Skin of body (tissue), 2 donors: ENCODE measurements around the gene ITGB6. TPM values are rescaled to one million over a fixed set of nuclear protein-coding genes. Genes with fewer than 3 reads are reported as not detected.
A peak's percentile ranks its signal among the peaks of the same experiment; 100 is the strongest.
"Not testable (repeated sequence)": the region's sequence is repeated elsewhere in the genome, so short reads cannot be mapped to it uniquely, and the experiment has no call there.

ENCODE experiments used
- DNase-seq: peaks from one replicate; lab custom pipeline; 2025; lab: John Stamatoyannopoulos, UW
- total RNA-seq: library from RNA; depleted of rRNA; stranded (reverse); fragments of >200 nt; gene quantifications from one replicate; pipeline ENCODE4 v1.2.3, GENCODE V29; 2014

Gene ITGB6
- total RNA-seq, 1 donor from 2014 or later = 11.6 TPM

DNA sequence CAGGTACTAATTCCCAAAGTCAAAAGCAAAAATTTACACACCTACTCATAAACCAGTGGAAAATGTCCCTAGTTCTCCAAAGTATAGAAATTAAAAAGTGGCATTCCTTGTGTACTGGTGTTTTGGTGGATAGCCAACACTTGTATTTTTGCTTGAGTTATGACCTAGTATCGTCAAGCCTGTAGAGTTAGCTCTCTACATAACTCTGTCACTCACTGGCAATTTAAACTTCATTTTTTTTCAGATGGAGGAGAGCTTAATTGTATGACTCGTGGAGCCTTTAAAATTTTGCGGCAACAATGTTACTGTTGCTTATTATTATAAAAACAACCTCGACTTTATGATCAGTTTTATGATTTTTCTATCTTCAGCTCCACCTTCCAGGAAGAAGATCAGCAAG, 58.7 kb downstream of the ITGB6 start:
- DNase-seq = no peak

- no peak for DNase-seq
Observed at GRCh38 chr2:160140471-160140870, 59.6 kb downstream of the ITGB6 start.

- no peak for DNase-seq
Observed at GRCh38 chr2:160139991-160140390, 60.1 kb downstream of the ITGB6 start.

- no peak for DNase-seq
Observed at GRCh38 chr2:160139350-160139749, 60.7 kb downstream of the ITGB6 start.

DNA sequence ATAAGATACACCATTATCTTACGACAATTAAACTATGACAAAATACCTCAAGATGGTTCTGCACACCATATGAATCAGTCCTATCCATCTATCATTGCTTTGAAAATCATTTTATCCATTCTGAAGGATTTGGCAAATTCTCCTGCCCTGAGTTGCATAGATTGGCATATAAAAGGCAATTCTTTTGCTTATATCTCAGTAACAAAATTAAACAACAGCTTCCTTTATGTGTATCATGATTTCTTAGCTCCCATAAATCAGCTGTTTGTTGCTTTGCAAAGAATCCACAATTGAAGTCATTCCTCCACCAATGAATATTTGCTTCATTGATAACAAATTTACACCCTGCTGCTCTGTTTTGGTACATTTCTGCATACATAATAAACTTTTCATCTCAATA, 61.7 kb downstream of the ITGB6 start:
- DNase-seq = no peak

- DNase-seq = no peak
Observed at GRCh38 chr2:160137464-160137863, 62.6 kb downstream of the ITGB6 start.

DNA sequence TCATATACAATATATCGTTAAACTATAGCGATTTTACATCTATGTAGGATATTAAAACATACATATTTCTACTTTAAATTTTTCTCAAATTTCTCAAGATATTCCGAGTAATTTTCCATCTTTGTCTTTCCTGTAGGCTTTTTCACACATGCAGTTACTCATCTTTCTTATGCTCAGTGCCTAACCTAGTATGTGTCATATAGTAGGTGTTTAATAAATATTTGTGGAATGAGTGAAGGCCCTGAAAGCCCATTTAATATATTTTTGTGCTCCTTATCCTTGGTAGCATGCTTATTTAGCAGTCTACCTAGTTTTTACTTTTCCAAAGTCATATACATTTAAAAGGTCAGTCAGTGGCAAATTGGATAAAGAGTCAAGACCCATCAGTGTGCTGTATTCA, 67.3 kb downstream of the ITGB6 start:
- DNase-seq = no peak

DNA sequence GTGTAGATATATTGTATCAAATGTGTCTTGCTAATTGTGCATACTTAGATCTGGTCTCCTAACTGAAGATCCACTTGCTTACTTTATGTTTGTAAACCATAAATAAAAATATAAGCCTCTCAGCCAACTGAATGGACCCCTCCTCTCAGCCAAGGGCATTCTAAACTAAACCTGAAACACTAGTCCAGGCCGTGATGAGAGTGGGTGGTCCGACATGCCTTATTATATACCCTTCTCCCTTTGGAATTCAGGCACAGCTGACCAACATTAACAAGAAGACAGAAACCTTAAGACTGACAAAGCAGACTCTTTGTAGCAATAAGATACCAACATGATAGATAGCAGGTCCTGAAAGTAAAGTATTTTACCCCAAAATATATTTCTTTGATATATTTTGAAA, 73.3 kb downstream of the ITGB6 start:
- no peak for DNase-seq

GRCh38 chr2:160126315-160126714, 73.8 kb downstream of the ITGB6 start:
- no peak for DNase-seq

- no peak for DNase-seq
Observed at GRCh38 chr2:160125828-160126227, 74.2 kb downstream of the ITGB6 start.

DNA sequence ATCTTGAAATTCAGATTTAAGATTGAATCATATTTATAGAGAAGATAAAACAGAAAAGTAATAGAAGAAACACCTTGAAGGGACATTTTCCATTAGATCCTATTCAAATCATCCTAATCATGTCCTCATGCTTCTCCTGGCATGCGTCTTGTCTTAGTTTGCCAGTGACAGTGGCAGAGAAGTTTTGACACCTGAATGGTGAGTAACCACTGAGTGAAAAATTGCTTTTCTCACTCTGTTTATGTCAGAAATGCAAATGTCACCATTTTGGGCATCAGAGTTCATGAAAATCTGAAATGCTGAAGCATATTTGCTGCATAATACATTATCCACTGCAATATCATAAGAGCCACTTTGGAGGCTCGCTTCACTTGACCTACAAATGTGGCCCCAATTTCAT, 74.7 kb downstream of the ITGB6 start:
- DNase-seq = no peak

DNA sequence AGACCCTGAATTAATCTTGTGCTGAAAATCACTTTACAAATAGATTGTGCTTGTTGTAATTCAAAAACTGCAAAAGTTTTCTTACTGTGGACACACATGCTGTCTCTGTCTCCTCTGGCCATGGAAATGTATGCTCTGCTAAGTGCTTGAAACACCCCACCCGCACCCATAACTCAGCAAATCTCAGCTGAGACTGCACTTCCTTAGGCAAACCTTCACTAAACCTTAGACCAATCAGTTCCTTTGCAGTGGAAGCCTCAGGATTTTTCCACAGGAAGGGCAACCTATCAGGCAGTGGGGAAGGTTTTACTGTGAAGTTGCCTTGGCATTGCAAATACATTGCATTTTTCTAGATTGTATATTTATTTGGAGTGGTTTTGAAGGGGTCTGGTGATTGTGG, 75.5 kb downstream of the ITGB6 start:
- DNase-seq = no peak

- not testable (repeated sequence) for DNase-seq
Observed at GRCh38 chr2:160114721-160115120, 85.4 kb downstream of the ITGB6 start.

DNA sequence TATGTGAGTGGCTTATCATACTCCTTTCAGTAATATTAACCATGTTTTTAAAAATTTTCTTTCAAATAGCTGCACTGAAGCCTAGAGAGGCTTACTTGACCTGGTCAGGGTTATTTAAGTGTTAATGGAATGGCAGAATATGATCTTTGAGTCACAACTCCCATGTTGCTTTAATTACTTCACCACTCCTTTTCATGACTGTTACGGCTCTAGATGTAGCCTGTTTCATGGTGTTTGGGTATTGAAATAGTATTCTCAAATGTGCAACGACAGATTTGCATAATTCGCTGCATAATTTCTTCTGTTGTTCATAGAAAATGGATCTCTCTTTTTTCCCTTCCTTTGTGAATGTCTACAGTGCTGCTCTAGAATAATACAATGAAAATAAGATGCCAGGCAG, 86.1 kb downstream of the ITGB6 start:
- DNase-seq = no peak

DNA sequence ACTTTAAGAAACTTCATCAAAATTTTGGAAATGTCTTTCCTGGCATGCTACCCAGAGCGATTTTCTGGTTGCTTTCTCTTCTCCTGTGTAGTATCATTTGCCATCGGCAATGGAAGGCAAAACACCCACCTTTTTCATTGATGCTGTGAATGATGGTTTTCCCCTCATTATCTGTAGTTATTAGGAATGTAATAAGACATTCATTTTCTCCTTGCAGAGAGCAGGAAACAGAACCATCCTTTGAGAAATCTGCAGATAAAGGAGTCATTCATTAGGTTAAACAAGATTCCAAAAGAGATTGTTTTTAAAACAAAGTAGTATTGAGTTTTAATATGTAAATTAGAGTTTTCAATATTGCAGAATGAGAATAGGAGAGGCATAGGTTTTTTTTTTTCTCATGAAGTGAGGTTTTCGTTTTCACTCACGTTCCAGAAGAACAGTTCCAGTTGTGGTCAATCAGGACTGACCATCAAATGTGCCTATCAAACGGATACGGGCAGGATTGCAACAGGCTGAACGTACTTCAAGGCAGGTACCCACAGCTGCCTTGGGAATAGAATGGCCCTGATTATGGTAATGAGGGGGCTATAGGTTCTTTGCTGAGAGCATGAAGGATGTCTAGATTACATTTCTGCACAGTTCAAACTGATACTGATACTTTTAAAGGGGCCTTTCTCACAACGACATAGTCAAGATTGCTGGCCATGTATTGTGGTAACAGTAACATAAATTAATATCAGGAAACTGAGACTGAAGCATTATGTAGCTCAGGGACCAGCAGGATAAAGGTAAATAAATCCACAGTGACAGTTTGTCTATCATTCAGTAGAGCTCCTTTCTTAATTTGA, 87.9 kb downstream of the ITGB6 start:
- DNase-seq = no peak

DNA sequence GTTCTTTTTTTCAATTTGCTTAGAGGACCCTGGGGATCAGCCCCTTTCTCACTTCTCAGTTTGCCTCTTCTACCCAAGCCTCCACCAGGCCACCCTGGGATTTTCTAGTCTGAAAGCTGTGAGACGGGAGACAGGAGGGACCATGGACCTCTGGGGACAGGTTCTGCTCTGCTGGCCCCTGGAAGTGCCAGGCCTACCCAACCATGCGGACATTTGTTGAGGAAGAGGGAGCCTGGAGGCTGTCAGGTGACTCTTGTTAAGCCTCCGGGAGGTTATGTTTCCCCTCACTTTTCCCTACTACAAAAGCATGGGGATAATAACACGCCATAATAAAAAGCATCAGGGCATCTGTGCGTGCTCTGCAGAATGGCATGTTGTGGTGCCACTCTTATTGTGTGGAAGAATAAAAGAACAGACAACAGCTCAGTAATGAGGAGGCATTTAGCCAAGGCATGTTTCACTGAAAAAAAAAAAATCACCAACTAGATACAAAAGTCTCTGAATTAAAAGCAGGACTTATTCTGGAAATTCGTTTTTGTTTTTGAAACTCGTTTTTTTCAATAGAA, 89.3 kb downstream of the ITGB6 start:
- DNase-seq = no peak

DNA sequence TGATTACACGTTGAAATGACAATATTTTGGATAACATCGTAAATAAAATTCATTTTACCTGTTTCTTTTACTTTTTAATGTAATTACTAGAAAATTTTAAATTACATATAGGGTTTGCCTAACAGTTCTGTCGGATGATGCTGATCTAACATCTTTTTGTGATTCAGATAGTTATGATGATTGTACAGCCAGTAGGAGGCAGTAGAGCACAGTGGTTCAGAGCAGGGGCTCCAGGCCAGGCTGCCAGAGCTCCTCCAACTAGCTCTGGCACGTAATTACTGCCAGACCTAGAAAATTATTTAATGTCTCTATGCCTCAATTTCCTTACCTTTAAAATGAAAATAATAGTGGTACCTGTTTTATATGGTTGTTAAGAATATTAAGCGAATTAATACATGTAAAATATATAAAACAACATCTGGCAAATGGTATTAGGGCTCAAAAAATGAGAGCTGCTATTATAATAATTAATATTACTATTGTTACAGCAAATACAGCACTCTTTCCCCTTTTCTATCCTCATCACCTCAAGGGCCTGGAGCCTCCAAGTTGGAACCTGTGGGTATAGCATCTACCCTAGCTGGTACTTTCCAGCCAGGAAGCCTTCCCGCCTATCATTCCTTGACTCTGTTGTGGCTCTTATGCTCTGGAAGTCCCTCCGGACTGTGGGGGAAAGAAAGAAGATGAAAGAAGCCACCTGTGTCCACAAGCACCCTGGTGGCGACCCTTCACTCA, 90.0 kb downstream of the ITGB6 start:
- peak; percentile 24 for DNase-seq

GRCh38 chr2:160109243-160109642, 90.8 kb downstream of the ITGB6 start:
- no peak for DNase-seq

DNA sequence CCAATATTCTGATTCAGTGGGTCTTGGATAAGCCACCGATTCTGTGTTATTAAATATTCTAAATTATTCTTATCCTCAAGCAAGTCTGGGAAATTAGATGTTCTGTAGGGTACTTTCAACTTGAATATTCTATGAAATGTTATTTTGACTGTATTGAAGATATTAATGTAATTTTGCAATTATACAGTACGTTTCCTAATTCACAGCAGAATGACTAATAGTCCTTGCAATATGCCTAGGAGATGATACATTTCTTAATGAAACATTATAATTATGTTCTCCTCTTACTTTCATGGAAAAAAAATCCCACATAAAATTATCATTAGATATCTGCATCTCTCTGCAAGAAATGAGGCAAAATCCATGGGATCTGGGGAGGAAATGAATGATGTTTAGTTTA, 91.4 kb downstream of the ITGB6 start:
- no peak for DNase-seq

DNA sequence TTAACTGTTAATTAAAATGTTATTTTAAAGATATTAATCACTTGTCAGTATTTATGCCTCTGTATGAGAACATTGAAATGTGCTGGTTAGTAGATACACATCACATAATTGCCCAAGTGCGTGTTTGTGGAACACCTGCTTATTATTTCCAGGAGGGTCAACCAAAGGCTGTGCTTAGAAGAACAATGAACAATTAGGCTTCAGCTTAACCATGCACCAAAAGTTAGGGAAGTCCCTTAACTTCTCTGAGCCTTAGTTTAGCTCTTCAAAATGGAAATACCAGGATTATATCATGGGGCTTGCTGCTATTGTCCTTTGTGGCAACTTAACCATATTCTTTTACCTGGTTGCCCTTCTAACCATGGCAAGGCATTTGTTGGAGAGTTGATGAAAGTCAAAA, 94.7 kb downstream of the ITGB6 start:
- no peak for DNase-seq

- no peak for DNase-seq
Observed at GRCh38 chr2:160104115-160104514, 96.0 kb downstream of the ITGB6 start.

DNA sequence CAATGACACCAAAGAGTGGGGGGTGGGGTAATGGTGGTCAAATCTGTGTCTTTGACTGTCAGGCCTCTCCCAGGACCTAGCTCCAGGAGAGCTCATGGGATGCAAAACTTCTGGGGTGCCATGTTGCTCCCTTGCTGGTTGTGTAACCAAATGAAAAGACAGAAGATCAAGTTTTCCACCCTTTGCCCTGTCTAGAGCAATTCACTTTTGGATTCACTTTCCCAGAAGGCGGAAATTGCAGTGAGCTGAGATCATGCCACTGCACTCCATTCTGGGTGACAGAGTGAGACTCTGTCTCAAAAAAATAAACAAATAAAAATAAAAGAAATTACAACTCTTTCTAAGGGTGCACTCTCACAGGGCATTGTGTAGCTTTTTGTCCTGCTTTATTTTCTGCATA, 102.7 kb downstream of the ITGB6 start:
- no peak for DNase-seq

GRCh38 chr2:160096409-160096808, 103.7 kb downstream of the ITGB6 start:
- no peak for DNase-seq
